ENCODE measurements around the gene LPP.

GRCh38 chr3:188802645-188803044, 648.7 kb downstream of the LPP start:
- TF ChIP-seq, protein P1, sequence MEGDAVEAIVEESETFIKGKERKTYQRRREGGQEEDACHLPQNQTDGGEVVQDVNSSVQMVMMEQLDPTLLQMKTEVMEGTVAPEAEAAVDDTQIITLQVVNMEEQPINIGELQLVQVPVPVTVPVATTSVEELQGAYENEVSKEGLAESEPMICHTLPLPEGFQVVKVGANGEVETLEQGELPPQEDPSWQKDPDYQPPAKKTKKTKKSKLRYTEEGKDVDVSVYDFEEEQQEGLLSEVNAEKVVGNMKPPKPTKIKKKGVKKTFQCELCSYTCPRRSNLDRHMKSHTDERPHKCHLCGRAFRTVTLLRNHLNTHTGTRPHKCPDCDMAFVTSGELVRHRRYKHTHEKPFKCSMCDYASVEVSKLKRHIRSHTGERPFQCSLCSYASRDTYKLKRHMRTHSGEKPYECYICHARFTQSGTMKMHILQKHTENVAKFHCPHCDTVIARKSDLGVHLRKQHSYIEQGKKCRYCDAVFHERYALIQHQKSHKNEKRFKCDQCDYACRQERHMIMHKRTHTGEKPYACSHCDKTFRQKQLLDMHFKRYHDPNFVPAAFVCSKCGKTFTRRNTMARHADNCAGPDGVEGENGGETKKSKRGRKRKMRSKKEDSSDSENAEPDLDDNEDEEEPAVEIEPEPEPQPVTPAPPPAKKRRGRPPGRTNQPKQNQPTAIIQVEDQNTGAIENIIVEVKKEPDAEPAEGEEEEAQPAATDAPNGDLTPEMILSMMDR (IDR thresholded peaks at IDR 0.05) = no peak
- no peak for TF ChIP-seq POLR2A (IDR thresholded peaks at IDR 0.05; ENCODE audit: low read depth)
- TF ChIP-seq POLR2AphosphoS5 (IDR thresholded peaks at IDR 0.05) = no peak
- TF ChIP-seq EP300 (IDR thresholded peaks at IDR 0.05) = no peak
